B cell (primary cell): Measurements from ENCODE around the gene RAPGEF1. TPM values are rescaled to one million over a fixed set of nuclear protein-coding genes. Genes with fewer than 3 reads are reported as not detected.

ENCODE experiments used
- ATAC-seq: fragments of 200-7000 bp; cut with Tn5 transposase; one replicate; pipeline ENCODE4 v1.10.0; 2021; ENCODE audit warnings: low read depth, mild to moderate bottlenecking, moderate number of reproducible peaks, moderate library complexity
- CTCF ChIA-PET: fragments of 350-600 bp; sonication (Branson Sonifier 250); formaldehyde crosslinking; loops from one replicate; lab custom pipeline; 2021; ENCODE audit warnings: antibody characterized with exemption, inconsistent platforms; lab: Charles Lee
- POLR2A ChIA-PET: fragments of 350-600 bp; sonication (Branson Sonifier 250); formaldehyde crosslinking; loops from one replicate; lab custom pipeline; 2021; ENCODE audit warnings: antibody characterized with exemption; lab: Charles Lee
- DNase-seq: peaks from one replicate; pipeline ENCODE4 v3.0.0; 2013
- H2AFZ ChIP-seq: 2 replicates; pipeline ENCODE4 v1.6.1; 2012; ENCODE audit warnings: mild to moderate bottlenecking, low read depth, low read length; ENCODE audit not compliant: insufficient read depth, poor library complexity, severe bottlenecking
- H3K27ac ChIP-seq, 2 donors: 1 replicate in 1 of 2; 2 replicates in 1 of 2; pipeline ENCODE4 v1.5.1; 2012 to 2013; ENCODE audit warnings: low read length in 2 of 2, mild to moderate bottlenecking in 2 of 2, moderate library complexity in 1 of 2
- H3K27me3 ChIP-seq, 4 experiments: fragments of 200-600 bp in 1 of 4; sonication (generic) in 1 of 4; replicated peaks in 1 of 4; 1 replicate in 2 of 4; 2 replicates in 2 of 4; pipeline versions ENCODE4 v1.6.1 to v1.7.0; 2013 to 2016; ENCODE audit warnings: low read length in 3 of 4, mild to moderate bottlenecking in 2 of 4, mixed read lengths in 1 of 4, moderate library complexity in 1 of 4; ENCODE audit not compliant: insufficient read depth in 4 of 4, control insufficient read depth in 3 of 4; ENCODE audit errors: control extremely low read depth in 1 of 4
- H3K36me3 ChIP-seq, 2 experiments: replicated peaks in 1 of 2; 1 replicate in 1 of 2; 2 replicates in 1 of 2; pipeline versions ENCODE4 v1.6.1 to v1.7.1; 2013; ENCODE audit warnings: low read length in 1 of 2; ENCODE audit not compliant: insufficient read depth in 2 of 2, control insufficient read depth in 1 of 2; ENCODE audit errors: control extremely low read depth in 1 of 2, extremely low read depth in 1 of 2
- H3K4me1 ChIP-seq, 2 donors: fragments of 200-600 bp in 1 of 2; sonication (generic) in 1 of 2; 1 replicate in 1 of 2; 2 replicates in 1 of 2; pipeline versions ENCODE4 v1.5.1 to v1.6.1; 2013 to 2017; ENCODE audit warnings: low read length in 2 of 2; ENCODE audit not compliant: control insufficient read depth in 2 of 2, insufficient read depth in 2 of 2
- H3K4me2 ChIP-seq: replicated peaks from 2 replicates; pipeline ENCODE3; 2012; ENCODE audit warnings: mild to moderate bottlenecking, low read depth, low read length; ENCODE audit not compliant: poor library complexity, severe bottlenecking
- H3K4me3 ChIP-seq, 5 experiments: fragments of 200-600 bp in 1 of 5; sonication (generic) in 1 of 5; 1 replicate in 3 of 5; 2 replicates in 2 of 5; pipeline versions ENCODE4 v1.5.1 to v1.7.0; 2011 to 2016; ENCODE audit warnings: low read length in 4 of 5, mild to moderate bottlenecking in 4 of 5, low read depth in 2 of 5, control low read depth in 1 of 5, moderate library complexity in 1 of 5; ENCODE audit not compliant: insufficient read depth in 1 of 5; ENCODE audit errors: control extremely low read depth in 1 of 5, extremely low read depth in 1 of 5
- H3K79me2 ChIP-seq: fragments of 200-600 bp; sonication (generic); one replicate; pipeline ENCODE4 v1.6.0; 2016; ENCODE audit warnings: low read length; ENCODE audit not compliant: control insufficient read depth, insufficient read depth
- H3K9ac ChIP-seq: fragments of 200-600 bp; sonication (generic); 2 replicates; pipeline ENCODE4 v1.6.1; 2017; ENCODE audit warnings: mild to moderate bottlenecking, low read length, moderate library complexity
- H3K9me3 ChIP-seq, 3 donors: one replicate each; pipeline versions ENCODE4 v1.6.1 to v1.7.1; 2013; ENCODE audit warnings: low read length in 2 of 3; ENCODE audit not compliant: control insufficient read depth in 2 of 3, insufficient read depth in 1 of 3; ENCODE audit errors: control extremely low read depth in 1 of 3
- H4K20me1 ChIP-seq: 2 replicates; pipeline ENCODE4 v1.6.0; 2012; ENCODE audit warnings: mild to moderate bottlenecking, low read length; ENCODE audit not compliant: insufficient read depth, control insufficient read depth, poor library complexity, severe bottlenecking
- H3K27ac Mint-ChIP-seq: one replicate; pipeline ENCODE4 v1.8.0; 2021; ENCODE audit warnings: mixed read lengths
- H3K27me3 Mint-ChIP-seq: one replicate; pipeline ENCODE4 v1.8.0; 2021; ENCODE audit warnings: mixed read lengths
- H3K4me1 Mint-ChIP-seq: one replicate; pipeline ENCODE4 v1.8.0; 2021; ENCODE audit warnings: mixed read lengths
- H3K4me3 Mint-ChIP-seq: one replicate; pipeline ENCODE4 v1.8.0; 2021; ENCODE audit warnings: mixed read lengths
- H3K9me3 Mint-ChIP-seq: one replicate; pipeline ENCODE4 v1.8.0; 2022; ENCODE audit warnings: mixed read lengths; ENCODE audit not compliant: insufficient read depth
- EZH2 ChIP-seq: IDR thresholded peaks from 2 replicates; pipeline ENCODE4 v1.6.1; 2012; ENCODE audit warnings: borderline replicate concordance, low read depth, mild to moderate bottlenecking, moderate library complexity, low read length; ENCODE audit not compliant: insufficient read depth, poor library complexity, severe bottlenecking
- WGBS: methylation state at CpG from one replicate; pipeline ENCODE4 v1.1.5; 2013; ENCODE audit warnings: missing lambda C conversion rate; ENCODE audit not compliant: insufficient coverage; 5-methylcytosine and 5-hydroxymethylcytosine counted together
- intact Hi-C: fragments of 100-400 bp; cut with micrococcal nuclease; formaldehyde crosslinking; loops from one replicate; pipeline ENCODE4 v1.10.0; 2022
- polyA plus RNA-seq: library from polyadenylated mRNA; depleted of rRNA; stranded (reverse); fragments of >200 nt; gene quantifications from 2 replicates; pipeline ENCODE4 v1.2.3, GENCODE V29; 2012
- total RNA-seq, 2 donors: library from RNA; stranded (reverse); fragments of 120-200 nt in 1 of 2; gene quantifications; 1 replicate in 1 of 2; 2 replicates in 1 of 2; pipeline versions ENCODE4 v1.2.3 to v1.2.4, GENCODE V29; 2013 to 2022
- TF ChIP-seq, protein P1 (sequence below): fragments of 200-600 bp; IDR thresholded peaks from one replicate; pipeline ENCODE4 v1.8.0; 2022; ENCODE audit warnings: antibody characterized with exemption, mild to moderate bottlenecking

Gene RAPGEF1
- total and polyA plus RNA-seq, 2 donors (not counting 1 experiment from before 2014, with no cell fraction given), result 134 to 447 TPM

DNA sequence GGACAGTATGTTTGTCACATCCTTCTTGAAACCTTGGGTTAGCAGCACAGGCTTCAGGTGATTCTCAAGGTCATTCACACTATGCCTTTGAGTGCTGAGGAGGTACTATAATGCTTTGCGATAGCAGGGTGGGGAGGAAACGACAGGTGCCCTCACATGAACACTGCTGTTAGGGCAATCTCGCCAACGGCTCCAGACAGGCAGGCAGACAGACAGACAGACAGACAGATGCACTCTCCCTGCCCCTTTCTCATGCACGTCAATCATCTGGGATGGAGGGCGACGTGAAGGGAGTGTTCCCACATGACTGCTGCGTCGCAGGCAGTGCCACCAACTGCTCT is 82.9 kb downstream of the RAPGEF1 start:
- H3K79me2 ChIP-seq, result peaks cover 96% of the 10 kb centered on the region
- H3K9me3 Mint-ChIP-seq, result no peaks in the 10 kb centered on the region
- intact Hi-C loops, result loop anchor here (2.0 to 5.0 kb wide), 2 partner anchors 35 to 66 kb away; no protein-coding TSS in a partner anchor
- H3K9ac ChIP-seq, result peak overlapping the region; percentile 23
- H3K27me3 ChIP-seq, result no peaks in the 10 kb centered on the region
- peaks cover 68 to 75% of the 10 kb centered on the region in 2 donors for H3K4me1 ChIP-seq
- H3K27me3 Mint-ChIP-seq, result no peaks in the 10 kb centered on the region
- peak overlapping the region; percentile 63 to 90 for H3K27ac ChIP-seq
- H3K36me3 ChIP-seq, result peaks cover 0 to 19% of the 10 kb centered on the region in 2 experiments
- ChIA-PET POLR2A (interaction anchor here (0.8 to 3.6 kb wide), 7 partner anchors 8 to 77 kb away, joined by 3 to 18 read pairs (median 4); no protein-coding TSS in a partner anchor), CTCF (interaction anchor here (0.8 to 2.5 kb wide), 17 partner anchors 8 to 86 kb away, joined by 3 to 13 read pairs (median 4); partner anchors contain the start of gene RAPGEF1)
- DNase-seq, result no peak
- WGBS, result 39% methylated on average over 3 of the region's 9 CpGs
- peak overlapping the region; percentile 54 for H3K4me2 ChIP-seq
- ATAC-seq, result peak; percentile 2
- H3K27ac Mint-ChIP-seq, result peak overlapping the region; percentile 93
- H3K4me3 Mint-ChIP-seq, result peak overlapping the region; percentile 77
- peaks cover 88% of the 10 kb centered on the region for H3K4me1 Mint-ChIP-seq
- H3K4me3 ChIP-seq, result peak overlapping the region in 2 of 5 experiments; percentile 2 to 6
- TF ChIP-seq, protein P1, sequence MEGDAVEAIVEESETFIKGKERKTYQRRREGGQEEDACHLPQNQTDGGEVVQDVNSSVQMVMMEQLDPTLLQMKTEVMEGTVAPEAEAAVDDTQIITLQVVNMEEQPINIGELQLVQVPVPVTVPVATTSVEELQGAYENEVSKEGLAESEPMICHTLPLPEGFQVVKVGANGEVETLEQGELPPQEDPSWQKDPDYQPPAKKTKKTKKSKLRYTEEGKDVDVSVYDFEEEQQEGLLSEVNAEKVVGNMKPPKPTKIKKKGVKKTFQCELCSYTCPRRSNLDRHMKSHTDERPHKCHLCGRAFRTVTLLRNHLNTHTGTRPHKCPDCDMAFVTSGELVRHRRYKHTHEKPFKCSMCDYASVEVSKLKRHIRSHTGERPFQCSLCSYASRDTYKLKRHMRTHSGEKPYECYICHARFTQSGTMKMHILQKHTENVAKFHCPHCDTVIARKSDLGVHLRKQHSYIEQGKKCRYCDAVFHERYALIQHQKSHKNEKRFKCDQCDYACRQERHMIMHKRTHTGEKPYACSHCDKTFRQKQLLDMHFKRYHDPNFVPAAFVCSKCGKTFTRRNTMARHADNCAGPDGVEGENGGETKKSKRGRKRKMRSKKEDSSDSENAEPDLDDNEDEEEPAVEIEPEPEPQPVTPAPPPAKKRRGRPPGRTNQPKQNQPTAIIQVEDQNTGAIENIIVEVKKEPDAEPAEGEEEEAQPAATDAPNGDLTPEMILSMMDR, result no peak
- TF ChIP-seq EZH2, result no peak
- no peaks in the 10 kb centered on the region for H3K9me3 ChIP-seq
- peaks cover 81% of the 10 kb centered on the region for H4K20me1 ChIP-seq
- no peak overlapping the region for H2AFZ ChIP-seq

DNA sequence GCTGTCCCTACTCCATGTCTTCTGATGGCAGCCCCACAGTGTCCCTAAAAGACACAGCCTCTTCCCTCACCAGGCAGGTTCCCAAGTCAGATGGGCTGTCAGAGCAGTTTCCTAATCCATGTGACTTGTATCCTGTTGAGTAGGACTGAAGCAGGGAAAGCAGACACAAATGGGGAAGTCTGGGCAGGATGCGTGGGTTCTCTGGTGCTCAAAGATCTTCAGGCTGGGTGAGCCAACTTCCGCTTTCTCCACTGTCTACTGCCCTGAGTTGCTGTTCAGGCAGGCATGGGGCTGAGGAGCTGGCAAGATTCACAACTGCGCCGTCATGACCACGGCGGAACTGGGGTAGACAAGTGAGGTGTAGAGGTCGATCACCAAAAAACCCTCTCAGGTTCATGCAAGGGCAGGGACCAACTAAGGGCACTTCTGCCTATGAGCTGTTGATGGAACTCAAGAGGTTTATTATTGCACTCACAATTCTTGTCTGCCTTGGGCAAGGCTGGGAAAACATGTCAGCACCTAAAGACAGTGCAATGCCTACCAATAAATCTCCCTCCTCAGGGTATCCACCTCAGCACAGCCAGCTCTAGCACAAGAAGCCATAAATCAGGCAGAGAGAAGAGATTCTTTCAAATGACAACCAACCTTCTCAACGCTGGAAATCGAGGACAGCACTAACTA is 83.4 kb downstream of the RAPGEF1 start:
- peak; percentile 96 for ATAC-seq
- Mint-ChIP-seq H3K4me3 (peak overlapping the region; percentile 77), H3K4me1 (peaks cover 90% of the 10 kb centered on the region), H3K27me3 (no peaks in the 10 kb centered on the region), H3K27ac (peak overlapping the region; percentile 93), H3K9me3 (no peaks in the 10 kb centered on the region)
- no peaks in the 10 kb centered on the region for H3K9me3 ChIP-seq
- H3K36me3 ChIP-seq, result peaks cover 0 to 22% of the 10 kb centered on the region in 2 experiments
- H4K20me1 ChIP-seq, result peaks cover 79% of the 10 kb centered on the region
- TF ChIP-seq, protein P1, result no peak
- no peak for TF ChIP-seq EZH2
- H3K4me1 ChIP-seq, result peaks cover 70 to 77% of the 10 kb centered on the region in 2 donors
- peak overlapping the region; percentile 54 for H3K4me2 ChIP-seq
- intact Hi-C loops, result loop anchor here (1.0 to 5.0 kb wide), 6 partner anchors 12 to 73 kb away; no protein-coding TSS in a partner anchor
- CTCF ChIA-PET, result interaction anchor here (0.6 to 2.5 kb wide), 19 partner anchors 8 to 87 kb away, joined by 3 to 13 read pairs (median 4); partner anchors contain the start of gene RAPGEF1
- peak; percentile 95 for DNase-seq
- peaks cover 96% of the 10 kb centered on the region for H3K79me2 ChIP-seq
- POLR2A ChIA-PET, result interaction anchor here (0.8 to 3.6 kb wide), 7 partner anchors 9 to 77 kb away, joined by 3 to 18 read pairs (median 4); no protein-coding TSS in a partner anchor
- peak overlapping the region; percentile 23 for H3K9ac ChIP-seq
- no peaks in the 10 kb centered on the region for H3K27me3 ChIP-seq
- WGBS, result 0% methylated on average over 7 of the region's 9 CpGs
- H2AFZ ChIP-seq, result no peak overlapping the region
- H3K4me3 ChIP-seq, result peak overlapping the region in 2 of 5 experiments; percentile 2 to 6
- peak overlapping the region; percentile 63 to 90 for H3K27ac ChIP-seq
